Smooth muscle cell (in vitro differentiated cells): Measurements from ENCODE around the gene PDE8B. TPM values are rescaled to one million over a fixed set of nuclear protein-coding genes. Genes with fewer than 3 reads are reported as not detected.

Experiments
- DNase-seq: peaks from one replicate; lab custom pipeline; 2025; ENCODE audit not compliant: unreplicated experiment; lab: John Stamatoyannopoulos, UW
- H2AFZ ChIP-seq: fragments of 200-600 bp; sonication (generic); 2 replicates; pipeline ENCODE4 v1.6.0; 2016; ENCODE audit warnings: antibody characterized with exemption, low read depth, mild to moderate bottlenecking
- H3F3A ChIP-seq: fragments of 200-600 bp; sonication (generic); 2 replicates; pipeline ENCODE4 v1.6.0; 2017; ENCODE audit warnings: antibody characterized with exemption, low read depth
- H3K27ac ChIP-seq: fragments of 200-600 bp; sonication (generic); 2 replicates; pipeline ENCODE4 v1.5.1; 2016; ENCODE audit warnings: low read depth, mild to moderate bottlenecking
- H3K27me3 ChIP-seq: fragments of 200-600 bp; sonication (generic); 2 replicates; pipeline ENCODE4 v1.6.1; 2016; ENCODE audit warnings: low read depth, mild to moderate bottlenecking
- H3K36me3 ChIP-seq: fragments of 200-600 bp; sonication (generic); 2 replicates; pipeline ENCODE4 v1.5.1; 2016; ENCODE audit warnings: low read depth
- H3K4me1 ChIP-seq: fragments of 200-600 bp; sonication (generic); 2 replicates; pipeline ENCODE4 v1.5.1; 2016; ENCODE audit warnings: low read depth
- H3K4me2 ChIP-seq: fragments of 200-600 bp; sonication (generic); 2 replicates; pipeline ENCODE4 v1.6.0; 2016; ENCODE audit warnings: mild to moderate bottlenecking
- H3K4me3 ChIP-seq: fragments of 200-600 bp; sonication (generic); 2 replicates; pipeline ENCODE4 v1.5.1; 2016; ENCODE audit warnings: mild to moderate bottlenecking
- H3K79me2 ChIP-seq: fragments of 200-600 bp; sonication (generic); 2 replicates; pipeline ENCODE4 v1.6.0; 2016; ENCODE audit warnings: low read depth, mild to moderate bottlenecking
- H3K9ac ChIP-seq: fragments of 200-600 bp; sonication (generic); 2 replicates; pipeline ENCODE4 v1.6.0; 2016; ENCODE audit warnings: low read depth
- H3K9me3 ChIP-seq: fragments of 200-600 bp; sonication (generic); replicated peaks from 2 replicates; pipeline ENCODE4 v1.5.1; 2016; ENCODE audit warnings: low read depth
- H4K20me1 ChIP-seq: fragments of 200-600 bp; sonication (generic); 2 replicates; pipeline ENCODE4 v1.6.0; 2016; ENCODE audit warnings: low read depth
- CTCF ChIP-seq: fragments of 200-600 bp; sonication (generic); IDR thresholded peaks from 2 replicates; pipeline ENCODE4 v1.5.1; 2017; ENCODE audit warnings: borderline replicate concordance, mild to moderate bottlenecking, antibody characterized with exemption; ENCODE audit not compliant: insufficient read depth, poor library complexity, severe bottlenecking
- WGBS: methylation state at CpG from one replicate; pipeline ENCODE4 v1.1.7; 2016; ENCODE audit warnings: low lambda C conversion rate; 5-methylcytosine and 5-hydroxymethylcytosine counted together
- polyA plus RNA-seq: library from polyadenylated mRNA; unstranded; fragments of >200 nt; fragmentation: Nextera tagmentation; extraction: Ambion mirVana; gene quantifications from 2 replicates; pipeline ENCODE4 v1.2.1, GENCODE V29; 2016
- total RNA-seq: library from RNA; depleted of rRNA; stranded (reverse); fragments of >200 nt; gene quantifications from 2 replicates; pipeline ENCODE4 v1.2.3, GENCODE V29; 2014

Gene PDE8B
- total and polyA plus RNA-seq, 2 experiments from 2014 or later = 0.13 to 0.18 TPM

- H3K4me1 ChIP-seq = peaks cover 16% of the 10 kb centered on the region
- H3K9ac ChIP-seq = no peak overlapping the region
- H2AFZ ChIP-seq = no peak overlapping the region
- H3K9me3 ChIP-seq = no peaks in the 10 kb centered on the region
- 88% methylated on average over 3 of the region's 3 CpGs for WGBS
- no peak for DNase-seq
- no peaks in the 10 kb centered on the region for H3K36me3 ChIP-seq
- H3K27me3 ChIP-seq = no peaks in the 10 kb centered on the region
- no peak overlapping the region for H3K27ac ChIP-seq
- no peak overlapping the region for H3K4me3 ChIP-seq
- no peaks in the 10 kb centered on the region for H3K79me2 ChIP-seq
- peaks cover 3% of the 10 kb centered on the region for H3F3A ChIP-seq
- H4K20me1 ChIP-seq = no peaks in the 10 kb centered on the region
- TF ChIP-seq CTCF = no peak
- no peak overlapping the region for H3K4me2 ChIP-seq
Measured at GRCh38 chr5:77329664-77330430, 119.4 kb downstream of the PDE8B start.

- Histone ChIP-seq H4K20me1 (no peaks in the 10 kb centered on the region), H3K36me3 (no peaks in the 10 kb centered on the region), H2AFZ (no peak overlapping the region), H3K4me1 (peaks cover 20% of the 10 kb centered on the region), H3K27ac (no peak overlapping the region), H3F3A (no peaks in the 10 kb centered on the region), H3K27me3 (no peaks in the 10 kb centered on the region), H3K4me2 (no peak overlapping the region), H3K79me2 (no peaks in the 10 kb centered on the region), H3K9ac (no peak overlapping the region), H3K9me3 (no peaks in the 10 kb centered on the region), H3K4me3 (no peak overlapping the region)
- DNase-seq = no peak
- TF ChIP-seq CTCF = no peak
- WGBS = 99% methylated on average over 4 of the region's 4 CpGs
Measured at GRCh38 chr5:77333036-77333435, 122.6 kb downstream of the PDE8B start.

- no peak for TF ChIP-seq CTCF
- DNase-seq = no peak
- H3K9ac ChIP-seq = no peak overlapping the region
- no peak overlapping the region for H3K4me2 ChIP-seq
- H4K20me1 ChIP-seq = no peaks in the 10 kb centered on the region
- no peak overlapping the region for H3K4me3 ChIP-seq
- H3K27ac ChIP-seq = no peak overlapping the region
- H3K79me2 ChIP-seq = no peaks in the 10 kb centered on the region
- peaks cover 21% of the 10 kb centered on the region for H3K4me1 ChIP-seq
- H2AFZ ChIP-seq = no peak overlapping the region
- H3K27me3 ChIP-seq = no peaks in the 10 kb centered on the region
- H3F3A ChIP-seq = no peaks in the 10 kb centered on the region
- H3K9me3 ChIP-seq = no peaks in the 10 kb centered on the region
- 58% methylated on average over 5 of the region's 5 CpGs for WGBS
- H3K36me3 ChIP-seq = no peaks in the 10 kb centered on the region
Measured at GRCh38 chr5:77333451-77334123, 123.1 kb downstream of the PDE8B start.
